ENCODE results near the gene ENAH.

GRCh38 chr1:225700889-225701465 lies 48.1 kb upstream of the ENAH start:
- TF ChIP-seq, protein P1, sequence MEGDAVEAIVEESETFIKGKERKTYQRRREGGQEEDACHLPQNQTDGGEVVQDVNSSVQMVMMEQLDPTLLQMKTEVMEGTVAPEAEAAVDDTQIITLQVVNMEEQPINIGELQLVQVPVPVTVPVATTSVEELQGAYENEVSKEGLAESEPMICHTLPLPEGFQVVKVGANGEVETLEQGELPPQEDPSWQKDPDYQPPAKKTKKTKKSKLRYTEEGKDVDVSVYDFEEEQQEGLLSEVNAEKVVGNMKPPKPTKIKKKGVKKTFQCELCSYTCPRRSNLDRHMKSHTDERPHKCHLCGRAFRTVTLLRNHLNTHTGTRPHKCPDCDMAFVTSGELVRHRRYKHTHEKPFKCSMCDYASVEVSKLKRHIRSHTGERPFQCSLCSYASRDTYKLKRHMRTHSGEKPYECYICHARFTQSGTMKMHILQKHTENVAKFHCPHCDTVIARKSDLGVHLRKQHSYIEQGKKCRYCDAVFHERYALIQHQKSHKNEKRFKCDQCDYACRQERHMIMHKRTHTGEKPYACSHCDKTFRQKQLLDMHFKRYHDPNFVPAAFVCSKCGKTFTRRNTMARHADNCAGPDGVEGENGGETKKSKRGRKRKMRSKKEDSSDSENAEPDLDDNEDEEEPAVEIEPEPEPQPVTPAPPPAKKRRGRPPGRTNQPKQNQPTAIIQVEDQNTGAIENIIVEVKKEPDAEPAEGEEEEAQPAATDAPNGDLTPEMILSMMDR (IDR thresholded peaks at IDR 0.05; ENCODE audit: insufficient read depth, low read length) = no peak
- TF ChIP-seq SPI1 (IDR thresholded peaks at IDR 0.05; ENCODE audit: borderline replicate concordance, low read depth) (no peak), REST (IDR thresholded peaks at IDR 0.05; ENCODE audit: insufficient replicate concordance, low read depth) (no peak)

Data from HL-60 (cell line).